GM19324 (cell line): ENCODE data around the gene CYB5B.

Experiments used
- ATAC-seq: cut with Tn5 transposase; IDR thresholded peaks from one replicate; pipeline ENCODE4 v1.9.1; 2021; ENCODE audit warnings: mild to moderate bottlenecking, moderate library complexity; ENCODE audit not compliant: unreplicated experiment, low FRiP score

CYB5B gene

GRCh38 chr16:69482410-69482991, 58.1 kb downstream of the CYB5B start:
- no peak for ATAC-seq

GRCh38 chr16:69483611-69484010, 59.2 kb downstream of the CYB5B start:
- no peak for ATAC-seq

- no peak for ATAC-seq
Measured at GRCh38 chr16:69485361-69485760, 60.9 kb downstream of the CYB5B start.

- ATAC-seq, result no peak
Measured at GRCh38 chr16:69485816-69486215, 61.4 kb downstream of the CYB5B start.

GRCh38 chr16:69486272-69486671, 61.9 kb downstream of the CYB5B start:
- ATAC-seq, result no peak

- no peak for ATAC-seq
Measured at GRCh38 chr16:69486724-69487123, 62.3 kb downstream of the CYB5B start.

GRCh38 chr16:69490707-69491324, 66.4 kb downstream of the CYB5B start:
- no peak for ATAC-seq

GRCh38 chr16:69494991-69495392, 70.6 kb downstream of the CYB5B start:
- ATAC-seq, result no peak

GRCh38 chr16:69495821-69496220, 71.4 kb downstream of the CYB5B start:
- no peak for ATAC-seq

- no peak for ATAC-seq
Measured at GRCh38 chr16:69496376-69496775, 72.0 kb downstream of the CYB5B start.

GRCh38 chr16:69496896-69497295, 72.5 kb downstream of the CYB5B start:
- ATAC-seq, result no peak

GRCh38 chr16:69497876-69498596, 73.6 kb downstream of the CYB5B start:
- ATAC-seq, result no peak

GRCh38 chr16:69498926-69499325, 74.5 kb downstream of the CYB5B start:
- ATAC-seq, result no peak

GRCh38 chr16:69499541-69500230, 75.3 kb downstream of the CYB5B start:
- no peak for ATAC-seq

GRCh38 chr16:69500496-69500895, 76.1 kb downstream of the CYB5B start:
- ATAC-seq, result no peak

- no peak for ATAC-seq
Measured at GRCh38 chr16:69501956-69502745, 77.7 kb downstream of the CYB5B start.

- no peak for ATAC-seq
Measured at GRCh38 chr16:69503244-69503643, 78.8 kb downstream of the CYB5B start.

GRCh38 chr16:69508033-69508755, 83.8 kb downstream of the CYB5B start:
- no peak for ATAC-seq

GRCh38 chr16:69509125-69509524, 84.7 kb downstream of the CYB5B start:
- no peak for ATAC-seq

- no peak for ATAC-seq
Measured at GRCh38 chr16:69511651-69512050, 87.2 kb downstream of the CYB5B start.
